ENCODE results near the gene SMAD9. TPM values are rescaled to one million over a fixed set of nuclear protein-coding genes. Genes with fewer than 3 reads are reported as not detected.

SMAD9 gene
- total and polyA plus RNA-seq, 2 of the 4 experiments (the other 2 are of a cell fraction) = 3.2 to 4.8 TPM

DNA sequence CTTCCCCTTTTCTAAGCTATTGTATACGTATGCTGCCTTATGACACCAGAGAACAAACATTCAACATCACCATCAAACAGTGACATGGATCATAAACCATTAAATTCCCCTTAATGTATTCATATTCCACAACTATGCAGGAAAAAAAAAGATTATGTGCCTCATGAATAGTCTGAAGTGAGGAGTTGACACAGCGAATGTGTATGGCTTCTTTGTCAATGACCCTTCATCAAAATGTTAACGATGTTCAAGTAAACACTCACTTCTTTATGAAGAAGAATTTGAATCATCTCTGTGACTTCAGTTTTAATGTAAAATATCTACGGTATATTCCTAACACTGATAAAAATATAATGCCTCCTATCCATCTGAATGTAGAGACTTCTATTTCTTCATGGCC lies 44.6 kb downstream of the SMAD9 start:
- peak; percentile 19 for DNase-seq
- CTCF ChIA-PET = interaction anchor here (0.6 kb wide), 1 partner anchor 13 kb away, joined by 3 read pairs; no protein-coding TSS in a partner anchor
- intact Hi-C loops (cut with micrococcal nuclease) = no loop called here

More for the DNA sequence above, 44.6 kb downstream of the SMAD9 start:
- H3K4ac ChIP-seq (ENCODE audit: low read depth, low read length) = no peak overlapping the region
- H4K8ac ChIP-seq (ENCODE audit: low read depth in 2 of 2, low read length in 2 of 2) = no peak overlapping the region
- no peak overlapping the region for H4K5ac ChIP-seq (ENCODE audit: low read depth, low read length)
- no peak overlapping the region for H2AK9ac ChIP-seq (replicated peaks; ENCODE audit: low read depth, low read length, poor library complexity)
- H3K9me3 ChIP-seq (ENCODE audit: control insufficient read depth, insufficient read depth, low read length) = no peaks in the 10 kb centered on the region
- no peak overlapping the region for H2BK120ac ChIP-seq (ENCODE audit: low read depth, low read length)
- POLR2A ChIA-PET (ENCODE audit: unreplicated experiment) = no interaction called here
- no peak overlapping the region for H2AK5ac ChIP-seq (ENCODE audit: low read depth, low read length)
- H4K20me1 ChIP-seq (ENCODE audit: insufficient read depth, low read length) = no peaks in the 10 kb centered on the region
- H2BK5ac ChIP-seq (ENCODE audit: low read depth, low read length, poor library complexity, severe bottlenecking) = peak overlapping the region; percentile 10
- peaks cover 27% of the 10 kb centered on the region for H3K36me3 ChIP-seq (ENCODE audit: control insufficient read depth, insufficient read depth, low read length)
- H3K79me1 ChIP-seq (ENCODE audit: low read depth in 1 of 2, low read length in 2 of 2) = peaks cover 0 to 5% of the 10 kb centered on the region in 2 experiments; a peak in 3 of 4 replicates
- BruUV-seq (replicated peaks) = no TSS peak
- no peak overlapping the region for H3K9ac ChIP-seq (ENCODE audit: low read depth, low read length)
- in situ Hi-C loops (cut with MboI; ENCODE audit: low sequenced_read_pairs) (no loop called here), dilution Hi-C loops (cut with HindIII; ENCODE audit: low sequenced_read_pairs, unreplicated experiment) (no loop called here)
- H3K4me3 ChIP-seq (ENCODE audit: insufficient read depth, low read depth, low read length) = no peak overlapping the region
- H4K91ac ChIP-seq (ENCODE audit: insufficient read depth, low read depth, low read length) = no peak overlapping the region
- no peak overlapping the region for H3K14ac ChIP-seq (replicated peaks; ENCODE audit: low read depth, low read length)
- no peak overlapping the region for H3K56ac ChIP-seq (ENCODE audit: extremely low read depth, insufficient read depth, low read length)
- H2AFZ ChIP-seq (replicated peaks; ENCODE audit: low read length, poor library complexity) = no peak overlapping the region
- no peak overlapping the region for H2BK20ac ChIP-seq (ENCODE audit: low read depth, low read length)
- H3K18ac ChIP-seq (ENCODE audit: low read depth, low read length) = no peak overlapping the region
- no peak overlapping the region for H3K27ac ChIP-seq (ENCODE audit: insufficient read depth, low read length)
- H2BK15ac ChIP-seq (ENCODE audit: low read depth, low read length) = no peak overlapping the region
- H3K23ac ChIP-seq (ENCODE audit: low read depth, low read length) = no peak overlapping the region
- peaks cover 3% of the 10 kb centered on the region; the same call in 1 of the 2 replicates for H3K9me1 ChIP-seq (ENCODE audit: insufficient read depth, low read length)
- H3K27me3 ChIP-seq (ENCODE audit: control insufficient read depth, insufficient read depth, low read length) = no peaks in the 10 kb centered on the region
- peaks cover 2% of the 10 kb centered on the region; the same call in 1 of the 2 replicates for H3K4me1 ChIP-seq (ENCODE audit: control insufficient read depth, insufficient read depth, low read length)
- TF ChIP-seq, protein P1, sequence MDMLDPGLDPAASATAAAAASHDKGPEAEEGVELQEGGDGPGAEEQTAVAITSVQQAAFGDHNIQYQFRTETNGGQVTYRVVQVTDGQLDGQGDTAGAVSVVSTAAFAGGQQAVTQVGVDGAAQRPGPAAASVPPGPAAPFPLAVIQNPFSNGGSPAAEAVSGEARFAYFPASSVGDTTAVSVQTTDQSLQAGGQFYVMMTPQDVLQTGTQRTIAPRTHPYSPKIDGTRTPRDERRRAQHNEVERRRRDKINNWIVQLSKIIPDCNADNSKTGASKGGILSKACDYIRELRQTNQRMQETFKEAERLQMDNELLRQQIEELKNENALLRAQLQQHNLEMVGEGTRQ (IDR thresholded peaks at IDR 0.05; ENCODE audit: low read depth, low read length) = no peak
- TF ChIP-seq MXI1 (IDR thresholded peaks at IDR 0.05; ENCODE audit: borderline replicate concordance, low read depth, low read length) (no peak), MAZ (IDR thresholded peaks at IDR 0.05; ENCODE audit: borderline replicate concordance, low read depth, low read length) (no peak), CEBPB (IDR thresholded peaks at IDR 0.05; ENCODE audit: low read depth, low read length) (no peak), RCOR1 (IDR thresholded peaks at IDR 0.05; ENCODE audit: insufficient replicate concordance, low read length) (no peak), FOS (IDR thresholded peaks at IDR 0.05; ENCODE audit: low read depth, low read length) (no peak)
- TF ChIP-seq, protein P2, sequence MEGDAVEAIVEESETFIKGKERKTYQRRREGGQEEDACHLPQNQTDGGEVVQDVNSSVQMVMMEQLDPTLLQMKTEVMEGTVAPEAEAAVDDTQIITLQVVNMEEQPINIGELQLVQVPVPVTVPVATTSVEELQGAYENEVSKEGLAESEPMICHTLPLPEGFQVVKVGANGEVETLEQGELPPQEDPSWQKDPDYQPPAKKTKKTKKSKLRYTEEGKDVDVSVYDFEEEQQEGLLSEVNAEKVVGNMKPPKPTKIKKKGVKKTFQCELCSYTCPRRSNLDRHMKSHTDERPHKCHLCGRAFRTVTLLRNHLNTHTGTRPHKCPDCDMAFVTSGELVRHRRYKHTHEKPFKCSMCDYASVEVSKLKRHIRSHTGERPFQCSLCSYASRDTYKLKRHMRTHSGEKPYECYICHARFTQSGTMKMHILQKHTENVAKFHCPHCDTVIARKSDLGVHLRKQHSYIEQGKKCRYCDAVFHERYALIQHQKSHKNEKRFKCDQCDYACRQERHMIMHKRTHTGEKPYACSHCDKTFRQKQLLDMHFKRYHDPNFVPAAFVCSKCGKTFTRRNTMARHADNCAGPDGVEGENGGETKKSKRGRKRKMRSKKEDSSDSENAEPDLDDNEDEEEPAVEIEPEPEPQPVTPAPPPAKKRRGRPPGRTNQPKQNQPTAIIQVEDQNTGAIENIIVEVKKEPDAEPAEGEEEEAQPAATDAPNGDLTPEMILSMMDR (conservative IDR thresholded peaks at IDR 0.05; ENCODE audit: low read depth, low read length) = no peak
- H3K4me2 ChIP-seq (ENCODE audit: low read depth, low read length) = peak overlapping the region; percentile 23; the same call in 1 of the 2 replicates
- peak; percentile 68 for ATAC-seq (ENCODE audit: low read depth)
- WGBS, 2 experiments (ENCODE audit: extremely low coverage in 2 of 2, insufficient read length in 1 of 2) = no CpG with 5 or more reads among the region's 4 CpGs
